Measurements from ENCODE around the gene USP37. TPM values are rescaled to one million over a fixed set of nuclear protein-coding genes. Genes with fewer than 3 reads are reported as not detected.

The USP37 gene
- total and polyA plus RNA-seq, 8 donors = 2.1 to 8.6 (median 5.0) TPM

DNA sequence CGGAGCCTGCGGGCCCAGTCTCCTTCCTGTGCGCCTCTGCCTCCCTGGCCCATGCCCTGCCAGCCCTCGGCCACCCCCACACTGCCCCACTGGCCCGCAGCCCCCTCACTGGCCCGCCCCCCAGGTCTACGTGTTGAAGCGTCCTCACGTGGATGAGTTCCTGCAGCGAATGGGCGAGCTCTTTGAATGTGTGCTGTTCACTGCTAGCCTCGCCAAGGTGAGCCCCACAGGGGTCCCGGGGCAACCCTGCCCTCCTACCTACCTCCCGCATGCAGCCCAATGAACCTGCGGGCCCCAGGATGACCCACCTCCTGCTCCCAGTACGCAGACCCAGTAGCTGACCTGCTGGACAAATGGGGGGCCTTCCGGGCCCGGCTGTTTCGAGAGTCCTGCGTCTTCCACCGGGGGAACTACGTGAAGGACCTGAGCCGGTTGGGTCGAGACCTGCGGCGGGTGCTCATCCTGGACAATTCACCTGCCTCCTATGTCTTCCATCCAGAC is 165.2 kb downstream of the USP37 start:
- 86 to 87% methylated on average over 24 to 26 of the region's 26 CpGs for WGBS, 2 donors
- no peaks in the 10 kb centered on the region for H3K9me3 ChIP-seq
- intact Hi-C loops (cut with DNase I) = loop anchor here in 1 of 3 donors (10.0 kb wide), 1 partner anchor 252 kb away; the partner anchor contains the start of genes BCS1L and ZNF142
- TF ChIP-seq, protein P1, sequence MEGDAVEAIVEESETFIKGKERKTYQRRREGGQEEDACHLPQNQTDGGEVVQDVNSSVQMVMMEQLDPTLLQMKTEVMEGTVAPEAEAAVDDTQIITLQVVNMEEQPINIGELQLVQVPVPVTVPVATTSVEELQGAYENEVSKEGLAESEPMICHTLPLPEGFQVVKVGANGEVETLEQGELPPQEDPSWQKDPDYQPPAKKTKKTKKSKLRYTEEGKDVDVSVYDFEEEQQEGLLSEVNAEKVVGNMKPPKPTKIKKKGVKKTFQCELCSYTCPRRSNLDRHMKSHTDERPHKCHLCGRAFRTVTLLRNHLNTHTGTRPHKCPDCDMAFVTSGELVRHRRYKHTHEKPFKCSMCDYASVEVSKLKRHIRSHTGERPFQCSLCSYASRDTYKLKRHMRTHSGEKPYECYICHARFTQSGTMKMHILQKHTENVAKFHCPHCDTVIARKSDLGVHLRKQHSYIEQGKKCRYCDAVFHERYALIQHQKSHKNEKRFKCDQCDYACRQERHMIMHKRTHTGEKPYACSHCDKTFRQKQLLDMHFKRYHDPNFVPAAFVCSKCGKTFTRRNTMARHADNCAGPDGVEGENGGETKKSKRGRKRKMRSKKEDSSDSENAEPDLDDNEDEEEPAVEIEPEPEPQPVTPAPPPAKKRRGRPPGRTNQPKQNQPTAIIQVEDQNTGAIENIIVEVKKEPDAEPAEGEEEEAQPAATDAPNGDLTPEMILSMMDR (IDR thresholded peaks at IDR 0.05) = no peak
- H3K27me3 ChIP-seq = no peaks in the 10 kb centered on the region
- H3K27ac ChIP-seq = no peak overlapping the region
- FAIRE-seq = no peak
- ATAC-seq = no peak
- no peak overlapping the region for H3K4me3 ChIP-seq
- H3K4me1 ChIP-seq = peaks cover 12 to 20% (median 20%) of the 10 kb centered on the region in 3 donors
- H3K36me3 ChIP-seq = peaks cover 0 to 37% (median 13%) of the 10 kb centered on the region in 3 donors
- peak in 2 of 6 donors; percentile 47 to 79 for DNase-seq

DNA sequence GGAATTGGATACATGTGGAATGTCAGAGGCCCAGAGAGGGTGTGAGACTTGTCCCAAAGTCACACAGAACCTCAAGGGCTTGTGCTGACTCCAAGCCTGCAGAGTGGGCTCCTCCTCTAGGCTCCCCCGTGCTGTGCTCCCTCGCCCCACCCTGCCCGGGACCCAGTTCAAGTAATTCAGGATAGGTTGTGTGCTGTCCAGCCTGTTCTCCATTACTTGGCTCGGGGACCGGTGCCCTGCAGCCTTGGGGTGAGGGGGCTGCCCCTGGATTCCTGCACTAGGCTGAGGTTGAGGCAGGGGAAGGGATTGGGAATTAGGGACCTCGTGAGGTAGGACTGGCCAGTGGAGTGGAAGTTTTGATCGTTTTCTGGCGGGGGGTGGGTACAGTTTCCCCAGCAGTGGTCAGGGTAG is 165.7 kb downstream of the USP37 start:
- peaks cover 15 to 21% (median 18%) of the 10 kb centered on the region in 3 donors for H3K4me1 ChIP-seq

DNA sequence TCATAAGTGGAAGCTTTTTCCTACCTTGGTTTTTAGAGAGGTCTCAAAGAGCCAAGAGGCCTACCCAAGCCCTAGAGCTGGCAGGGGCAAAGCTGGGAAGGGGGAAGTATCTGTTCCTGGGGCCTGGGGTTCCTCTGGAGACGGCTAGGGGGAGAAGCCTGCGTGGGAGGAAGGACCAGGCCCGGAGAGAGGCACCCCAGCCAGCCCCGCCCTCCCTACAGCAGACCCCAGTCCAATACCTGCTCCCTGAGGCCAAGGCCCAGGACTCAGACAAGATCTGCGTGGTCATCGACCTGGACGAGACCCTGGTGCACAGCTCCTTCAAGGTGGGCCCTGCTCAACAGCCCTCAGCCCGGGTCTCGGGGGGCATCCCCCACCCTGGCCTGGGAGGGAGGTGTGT is 166.3 kb downstream of the USP37 start:
- intact Hi-C loops (cut with DNase I) = loop anchor here in 1 of 3 donors (10.0 kb wide), 1 partner anchor 253 kb away; the partner anchor contains the start of genes BCS1L and ZNF142
- peak overlapping the region in 2 of 4 donors; percentile 80 to 98 for H3K4me3 ChIP-seq
- DNase-seq (peak in 2 of 6 donors; percentile 50 to 80), FAIRE-seq (no peak), ATAC-seq (no peak)
- peaks cover 0 to 37% (median 13%) of the 10 kb centered on the region in 3 donors for H3K36me3 ChIP-seq
- no peaks in the 10 kb centered on the region for H3K9me3 ChIP-seq
- WGBS, 2 donors = 62 to 65% methylated on average over 8 to 9 of the region's 9 CpGs
- H3K4me1 ChIP-seq = peaks cover 15 to 27% (median 18%) of the 10 kb centered on the region in 3 donors
- no peak overlapping the region for H3K27ac ChIP-seq
- TF ChIP-seq, protein P1 (IDR thresholded peaks at IDR 0.05) = no peak
- no peaks in the 10 kb centered on the region for H3K27me3 ChIP-seq

More for the DNA sequence above, 165.7 kb downstream of the USP37 start:
- Histone ChIP-seq H3K9me3 (no peaks in the 10 kb centered on the region), H3K27me3 (no peaks in the 10 kb centered on the region), H3K36me3 (peaks cover 0 to 37% (median 13%) of the 10 kb centered on the region in 3 donors), H3K4me3 (no peak overlapping the region), H3K27ac (no peak overlapping the region)
- TF ChIP-seq, protein P1 (IDR thresholded peaks at IDR 0.05) = no peak
- WGBS, 2 donors = 76 to 79% methylated on average over 8 of the region's 8 CpGs
- intact Hi-C loops (cut with DNase I) = loop anchor here in 1 of 3 donors (10.0 kb wide), 1 partner anchor 252 kb away; the partner anchor contains the start of genes BCS1L and ZNF142
- DNase-seq = peak in 1 of 6 donors; percentile 77
- no peak for FAIRE-seq
- ATAC-seq = no peak

DNA sequence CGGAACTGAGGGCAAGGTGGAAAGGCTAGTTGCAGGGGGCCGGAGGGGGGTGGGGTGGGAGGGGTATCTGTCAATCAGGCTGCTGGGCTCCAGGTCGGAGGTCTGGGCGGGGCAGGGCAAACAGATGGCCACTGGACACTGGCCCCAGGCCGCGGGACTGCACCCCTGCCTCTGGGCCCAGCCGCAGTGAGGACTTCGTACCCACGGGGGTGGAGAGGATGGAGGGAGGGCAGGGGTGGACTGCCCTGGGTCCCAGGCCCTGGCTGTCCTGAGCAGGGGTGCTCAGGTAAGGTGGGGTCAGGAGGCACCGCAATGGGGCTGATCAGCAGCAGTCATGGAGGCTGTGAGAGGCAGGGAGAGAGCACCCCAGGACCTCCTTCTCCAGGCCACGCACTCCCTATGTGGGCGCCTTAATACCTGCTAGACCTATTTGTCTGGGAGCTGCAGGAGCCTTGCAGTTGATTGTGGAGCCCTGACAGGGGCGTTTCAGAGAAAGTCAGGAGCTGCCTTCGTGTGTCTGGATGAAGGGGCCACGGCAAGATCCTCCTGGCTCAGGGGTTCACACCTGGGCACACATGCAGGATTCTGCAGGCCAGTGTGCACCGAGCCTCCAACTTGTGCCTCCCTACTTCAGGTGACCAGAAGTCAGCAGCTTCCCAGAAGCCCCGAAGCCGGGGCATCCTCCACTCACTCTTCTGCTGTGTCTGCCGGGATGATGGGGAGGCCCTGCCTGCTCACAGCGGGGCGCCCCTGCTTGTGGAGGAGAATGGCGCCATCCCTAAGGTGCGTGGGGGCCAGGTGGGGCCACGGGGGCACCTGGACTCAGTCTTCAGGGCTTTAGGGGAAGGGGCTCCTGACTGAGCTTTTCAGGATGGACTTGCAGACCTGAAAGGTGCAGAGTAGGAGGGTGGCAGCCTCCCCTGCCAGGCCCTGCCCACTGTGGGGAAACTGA is 166.9 kb downstream of the USP37 start:
- no peaks in the 10 kb centered on the region for H3K27me3 ChIP-seq
- no peak for FAIRE-seq
- WGBS, 2 donors = 20 to 28% methylated on average over 20 to 24 of the region's 24 CpGs
- H3K36me3 ChIP-seq = peaks cover 0 to 37% (median 13%) of the 10 kb centered on the region in 3 donors
- H3K27ac ChIP-seq = peak overlapping the region; percentile 95 to 100 (median 98)
- peak overlapping the region; percentile 80 to 98 (median 90) for H3K4me3 ChIP-seq
- ATAC-seq = no peak
- peak in 5 of 6 donors; percentile 49 to 74 (median 61) for DNase-seq
- intact Hi-C loops (cut with DNase I) = loop anchor here in 1 of 3 donors (10.0 kb wide), 1 partner anchor 254 kb away; the partner anchor contains the start of genes BCS1L and ZNF142
- H3K9me3 ChIP-seq = no peaks in the 10 kb centered on the region
- peaks cover 15 to 27% (median 20%) of the 10 kb centered on the region in 3 donors for H3K4me1 ChIP-seq
- TF ChIP-seq, protein P1 (IDR thresholded peaks at IDR 0.05) = no peak

Small RNA genes within 50 kb of the gene (microRNA-seq; reads per million reads assigned to microRNA genes)
- gene MIR26B = 32,979 to 40,856 reads per million in 2 donors

Other genes starting within 250 kb of the USP37 start
- 1 to 10 TPM in 3 of 6 donors, under 1 TPM in 3; 0.64 to 2.7 (median 1.0) TPM for gene CATIP, start 211.5 kb downstream of the USP37 start, total RNA-seq
- gene CATIP, start 211.5 kb downstream of the USP37 start, polyA plus RNA-seq = 1 to 10 TPM; 4.5 to 7.3 TPM
- 10 to 100 TPM in 2 of 6 donors, 1 to 10 TPM in 3, under 1 TPM in 1; 0.51 to 16.2 (median 5.6) TPM for gene SLC11A1, start 186.1 kb downstream of the USP37 start, total RNA-seq
- 1 to 10 TPM; 3.9 to 6.4 TPM for gene SLC11A1, start 186.1 kb downstream of the USP37 start, polyA plus RNA-seq
- gene CTDSP1, start 168.5 kb downstream of the USP37 start, total RNA-seq = 10 to 100 TPM; 54.2 to 90.8 (median 71.5) TPM
- gene CTDSP1, start 168.5 kb downstream of the USP37 start, polyA plus RNA-seq = 10 to 100 TPM; 76.0 to 89.8 TPM
- 10 to 100 TPM; 10.7 to 27.9 (median 17.6) TPM for gene VIL1, start 149.2 kb downstream of the USP37 start, total RNA-seq
- gene VIL1, start 149.2 kb downstream of the USP37 start, polyA plus RNA-seq = 10 to 100 TPM; 10.1 to 12.6 TPM
- gene CNOT9, start 488 bp upstream of the USP37 start, total RNA-seq = 10 to 100 TPM; 12.0 to 19.3 (median 13.3) TPM
- 10 to 100 TPM; 10.6 to 16.6 TPM for gene CNOT9, start 488 bp upstream of the USP37 start, polyA plus RNA-seq
- under 1 TPM in 5 of 6 donors, not detected in 1; 0.19 to 0.58 (median 0.34) TPM for gene PLCD4, start 39.5 kb upstream of the USP37 start, total RNA-seq
- gene PLCD4, start 39.5 kb upstream of the USP37 start, polyA plus RNA-seq = 1 to 10 TPM in 1 of 2 donors, under 1 TPM in 1; 0.27 to 1.1 TPM
- gene ZNF142, start 91.3 kb upstream of the USP37 start, total RNA-seq = 10 to 100 TPM in 3 of 6 donors, 1 to 10 TPM in 3; 8.6 to 16.7 (median 9.9) TPM
- gene ZNF142, start 91.3 kb upstream of the USP37 start, polyA plus RNA-seq = 10 to 100 TPM in 1 of 2 donors, 1 to 10 TPM in 1; 7.9 to 13.8 TPM
- 10 to 100 TPM; 16.3 to 34.1 (median 23.1) TPM for gene BCS1L, start 91.3 kb upstream of the USP37 start, total RNA-seq
- 100 to 1,000 TPM in 1 of 2 donors, 10 to 100 TPM in 1; 84.2 to 110 TPM for gene BCS1L, start 91.3 kb upstream of the USP37 start, polyA plus RNA-seq
- 10 to 100 TPM in 2 of 6 donors, 1 to 10 TPM in 4; 4.5 to 10.2 (median 7.9) TPM for gene RNF25, start 103.7 kb upstream of the USP37 start, total RNA-seq
- gene RNF25, start 103.7 kb upstream of the USP37 start, polyA plus RNA-seq = 10 to 100 TPM; 18.1 to 28.8 TPM
- 10 to 100 TPM in 5 of 6 donors, 1 to 10 TPM in 1; 8.3 to 40.8 (median 18.1) TPM for gene STK36, start 103.7 kb upstream of the USP37 start, total RNA-seq
- 10 to 100 TPM; 54.0 TPM for gene STK36, start 103.7 kb upstream of the USP37 start, polyA plus RNA-seq
- 10 to 100 TPM; 12.0 to 25.3 (median 13.6) TPM for gene TTLL4, start 142.5 kb upstream of the USP37 start, total RNA-seq
- gene TTLL4, start 142.5 kb upstream of the USP37 start, polyA plus RNA-seq = 10 to 100 TPM; 23.7 to 23.9 TPM
- gene CYP27A1, start 213.8 kb upstream of the USP37 start, total RNA-seq = 10 to 100 TPM in 1 of 6 donors, 1 to 10 TPM in 5; 3.1 to 21.6 (median 4.0) TPM
- 1 to 10 TPM; 6.1 to 9.9 TPM for gene CYP27A1, start 213.8 kb upstream of the USP37 start, polyA plus RNA-seq

Measured in pancreas (tissue), 10 donors.